Central memory CD8-positive, alpha-beta T cell (primary cell): ENCODE measurements around the gene RFC3.
"Not testable (repeated sequence)": the region's sequence is repeated elsewhere in the genome, so short reads cannot be mapped to it uniquely, and the experiment has no call there.

ENCODE experiments used
- ATAC-seq: fragments of 150-1000 bp; cut with Tn5 transposase; replicated peaks from 2 replicates; pipeline ENCODE4 v1.10.0; 2022; ENCODE audit warnings: mild to moderate bottlenecking, moderate FRiP score, moderate number of reproducible peaks; ENCODE audit not compliant: poor library complexity, severe bottlenecking; ENCODE audit errors: extremely low read depth
- DNase-seq, 2 donors: peaks; one replicate each; pipeline ENCODE4 v3.0.0; 2021; ENCODE audit warnings: low spot score in 2 of 2
- H3K27ac Mint-ChIP-seq: one replicate; pipeline ENCODE4 v1.8.0; 2022; ENCODE audit warnings: low read depth, mild to moderate bottlenecking, moderate library complexity, mixed read lengths
- H3K27me3 Mint-ChIP-seq: one replicate; pipeline ENCODE4 v1.8.0; 2022; ENCODE audit warnings: mixed read lengths
- H3K36me3 Mint-ChIP-seq: one replicate; pipeline ENCODE4 v1.8.0; 2022; ENCODE audit warnings: mild to moderate bottlenecking, moderate library complexity, mixed read lengths; ENCODE audit not compliant: insufficient read depth
- H3K4me1 Mint-ChIP-seq: one replicate; pipeline ENCODE4 v1.8.0; 2022; ENCODE audit warnings: mixed read lengths
- H3K4me3 Mint-ChIP-seq: one replicate; pipeline ENCODE4 v1.8.0; 2022; ENCODE audit warnings: mild to moderate bottlenecking, moderate library complexity, mixed read lengths
- H3K9me3 Mint-ChIP-seq: one replicate; pipeline ENCODE4 v1.8.0; 2022; ENCODE audit warnings: mixed read lengths

The RFC3 gene

GRCh38 chr13:33789739-33790138 is 28.2 kb upstream of the RFC3 start:
- peaks cover 6% of the 10 kb centered on the region for H3K36me3 Mint-ChIP-seq
- peaks cover 17% of the 10 kb centered on the region for H3K4me1 Mint-ChIP-seq
- no peak for ATAC-seq
- no peaks in the 10 kb centered on the region for H3K27me3 Mint-ChIP-seq
- peaks cover 8% of the 10 kb centered on the region for H3K9me3 Mint-ChIP-seq
- H3K27ac Mint-ChIP-seq: no peak overlapping the region
- H3K4me3 Mint-ChIP-seq: no peak overlapping the region
- DNase-seq: no peak

GRCh38 chr13:33793726-33794125 is 24.2 kb upstream of the RFC3 start:
- ATAC-seq (no peak), DNase-seq (no peak)
- Mint-ChIP-seq H3K36me3 (no peaks in the 10 kb centered on the region), H3K4me3 (no peak overlapping the region), H3K27ac (no peak overlapping the region), H3K27me3 (no peaks in the 10 kb centered on the region), H3K9me3 (peaks cover 7% of the 10 kb centered on the region), H3K4me1 (no peaks in the 10 kb centered on the region)

- ATAC-seq (no peak), DNase-seq (no peak)
- H3K4me1 Mint-ChIP-seq: no peaks in the 10 kb centered on the region
- no peak overlapping the region for H3K4me3 Mint-ChIP-seq
- peaks cover 1% of the 10 kb centered on the region for H3K27me3 Mint-ChIP-seq
- no peaks in the 10 kb centered on the region for H3K36me3 Mint-ChIP-seq
- H3K9me3 Mint-ChIP-seq: peaks cover 7% of the 10 kb centered on the region
- no peak overlapping the region for H3K27ac Mint-ChIP-seq
Measured at GRCh38 chr13:33794576-33794975, 23.4 kb upstream of the RFC3 start.

- DNase-seq: no peak
- no peak for ATAC-seq
- Mint-ChIP-seq H3K4me1 (no peaks in the 10 kb centered on the region), H3K27ac (no peak overlapping the region), H3K9me3 (peaks cover 7% of the 10 kb centered on the region), H3K36me3 (no peaks in the 10 kb centered on the region), H3K27me3 (peaks cover 13% of the 10 kb centered on the region), H3K4me3 (no peak overlapping the region)
Measured at GRCh38 chr13:33796095-33796494, 21.9 kb upstream of the RFC3 start.

- DNase-seq: no peak
- peaks cover 3% of the 10 kb centered on the region for H3K9me3 Mint-ChIP-seq
- H3K36me3 Mint-ChIP-seq: no peaks in the 10 kb centered on the region
- no peak for ATAC-seq
- peaks cover 13% of the 10 kb centered on the region for H3K27me3 Mint-ChIP-seq
- H3K27ac Mint-ChIP-seq: no peak overlapping the region
- H3K4me3 Mint-ChIP-seq: no peak overlapping the region
- H3K4me1 Mint-ChIP-seq: no peaks in the 10 kb centered on the region
Measured at GRCh38 chr13:33797622-33798021, 20.3 kb upstream of the RFC3 start.

- Mint-ChIP-seq H3K4me3 (no peak overlapping the region), H3K4me1 (no peaks in the 10 kb centered on the region), H3K36me3 (no peaks in the 10 kb centered on the region), H3K9me3 (no peaks in the 10 kb centered on the region), H3K27ac (no peak overlapping the region), H3K27me3 (peaks cover 13% of the 10 kb centered on the region)
- no peak for ATAC-seq
- no peak for DNase-seq
Measured at GRCh38 chr13:33798023-33798422, 19.9 kb upstream of the RFC3 start.

- Mint-ChIP-seq H3K27ac (no peak overlapping the region), H3K4me1 (no peaks in the 10 kb centered on the region), H3K9me3 (no peaks in the 10 kb centered on the region), H3K4me3 (no peak overlapping the region), H3K36me3 (no peaks in the 10 kb centered on the region), H3K27me3 (peaks cover 13% of the 10 kb centered on the region)
- ATAC-seq (no peak), DNase-seq (no peak)
Measured at GRCh38 chr13:33799950-33800592, 17.9 kb upstream of the RFC3 start.

- Mint-ChIP-seq H3K27me3 (peaks cover 13% of the 10 kb centered on the region), H3K4me3 (no peak overlapping the region), H3K4me1 (no peaks in the 10 kb centered on the region), H3K36me3 (no peaks in the 10 kb centered on the region), H3K9me3 (no peaks in the 10 kb centered on the region), H3K27ac (no peak overlapping the region)
- DNase-seq (no peak), ATAC-seq (no peak)
Measured at GRCh38 chr13:33800646-33801186, 17.2 kb upstream of the RFC3 start.

GRCh38 chr13:33806470-33807248 is 11.3 kb upstream of the RFC3 start:
- ATAC-seq (no peak), DNase-seq (no peak)
- Mint-ChIP-seq H3K4me1 (no peaks in the 10 kb centered on the region), H3K4me3 (no peak overlapping the region), H3K9me3 (no peaks in the 10 kb centered on the region), H3K27me3 (peaks cover 12% of the 10 kb centered on the region), H3K36me3 (no peaks in the 10 kb centered on the region), H3K27ac (no peak overlapping the region)

GRCh38 chr13:33812829-33813228 is 5.1 kb upstream of the RFC3 start:
- H3K27ac Mint-ChIP-seq, H3K4me3 Mint-ChIP-seq, H3K4me1 Mint-ChIP-seq, DNase-seq, H3K9me3 Mint-ChIP-seq, ATAC-seq, H3K36me3 Mint-ChIP-seq: not testable (repeated sequence)
- peaks cover 12% of the 10 kb centered on the region for H3K27me3 Mint-ChIP-seq

- peaks cover 14% of the 10 kb centered on the region for H3K4me1 Mint-ChIP-seq
- ATAC-seq: no peak
- no peaks in the 10 kb centered on the region for H3K9me3 Mint-ChIP-seq
- H3K27me3 Mint-ChIP-seq: no peaks in the 10 kb centered on the region
- H3K36me3 Mint-ChIP-seq: peaks cover 13% of the 10 kb centered on the region
- no peak for DNase-seq
- H3K4me3 Mint-ChIP-seq: no peak overlapping the region
- H3K27ac Mint-ChIP-seq: no peak overlapping the region
Measured at GRCh38 chr13:33815011-33815550, 2.9 kb upstream of the RFC3 start.

GRCh38 chr13:33816912-33817311 is 1.0 kb upstream of the RFC3 start:
- Mint-ChIP-seq H3K36me3 (peaks cover 13% of the 10 kb centered on the region), H3K4me3 (peak overlapping the region; percentile 96), H3K27ac (no peak overlapping the region), H3K27me3 (no peaks in the 10 kb centered on the region), H3K4me1 (peaks cover 14% of the 10 kb centered on the region), H3K9me3 (no peaks in the 10 kb centered on the region)
- ATAC-seq (no peak), DNase-seq (no peak)

GRCh38 chr13:33817513-33817900 is 442 bp upstream of the RFC3 start:
- ATAC-seq: no peak
- H3K4me1 Mint-ChIP-seq: peaks cover 14% of the 10 kb centered on the region
- H3K27me3 Mint-ChIP-seq: no peaks in the 10 kb centered on the region
- peak overlapping the region; percentile 97 for H3K27ac Mint-ChIP-seq
- no peak for DNase-seq
- peaks cover 13% of the 10 kb centered on the region for H3K36me3 Mint-ChIP-seq
- H3K4me3 Mint-ChIP-seq: peak overlapping the region; percentile 96
- H3K9me3 Mint-ChIP-seq: no peaks in the 10 kb centered on the region
